Peyer's patch (tissue), 4 donors: ENCODE data around the gene ARL9. TPM values are rescaled to one million over a fixed set of nuclear protein-coding genes. Genes with fewer than 3 reads are reported as not detected.
"Not testable (repeated sequence)": the region's sequence is repeated elsewhere in the genome, so short reads cannot be mapped to it uniquely, and the experiment has no call there.

Experiments used
- DNase-seq, 3 donors: peaks; one replicate each; pipeline ENCODE4 v3.0.0-alpha.2; 2017 to 2019
- H3K27ac ChIP-seq, 4 donors: fragments of 200-600 bp; sonication (generic); one replicate each; pipeline ENCODE4 v1.5.1; 2016 to 2019
- H3K27me3 ChIP-seq, 2 donors: fragments of 200-600 bp; sonication (generic); one replicate each; pipeline ENCODE4 v1.5.1; 2019
- H3K36me3 ChIP-seq, 3 donors: fragments of 200-600 bp; sonication (generic); one replicate each; pipeline ENCODE4 v1.5.1; 2016 to 2019
- H3K4me1 ChIP-seq, 4 donors: fragments of 200-600 bp; sonication (generic); one replicate each; pipeline ENCODE4 v1.5.1; 2016 to 2019
- H3K4me3 ChIP-seq, 4 donors: fragments of 200-600 bp; sonication (generic); 1 replicate in 3 of 4; 2 replicates in 1 of 4; pipeline ENCODE4 v1.5.1; 2016 to 2019; ENCODE audit warnings: mild to moderate bottlenecking in 1 of 4
- H3K9me3 ChIP-seq, 4 donors: fragments of 200-600 bp; sonication (generic); one replicate each; pipeline ENCODE4 v1.5.1; 2016 to 2019; ENCODE audit warnings: mild to moderate bottlenecking in 1 of 4
- CTCF ChIP-seq, 6 experiments: fragments of 450-650 bp in 4 of 6; fragments of 200-600 bp in 2 of 6; sonication (generic) in 1 of 6; IDR thresholded peaks; one replicate each; pipeline ENCODE4 v1.5.1; 2017 to 2019; ENCODE audit warnings: antibody characterized with exemption in 6 of 6, mild to moderate bottlenecking in 3 of 6, moderate library complexity in 1 of 6
- POLR2A ChIP-seq, 2 donors: fragments of 450-650 bp; IDR thresholded peaks; one replicate each; pipeline ENCODE4 v1.5.1; 2017; ENCODE audit warnings: antibody characterized with exemption in 2 of 2, mild to moderate bottlenecking in 2 of 2, moderate library complexity in 2 of 2
- total RNA-seq, 4 donors: library from RNA; depleted of rRNA; stranded (reverse); fragments of >200 nt; gene quantifications; one replicate each; pipeline ENCODE4 v1.1.0, GENCODE V29; 2016

ARL9 gene
- total RNA-seq, 4 donors from 2014 or later = not detected

- H3K36me3 ChIP-seq = peaks cover 0 to 11% (median 0%) of the 10 kb centered on the region in 3 donors
- H3K27me3 ChIP-seq = no peaks in the 10 kb centered on the region
- TF ChIP-seq CTCF (IDR thresholded peaks at IDR 0.05) (no peak), POLR2A (IDR thresholded peaks at IDR 0.05) (no peak)
- H3K27ac ChIP-seq = peak overlapping the region in 1 of 4 donors; percentile 48
- DNase-seq = no peak
- peak overlapping the region in 2 of 4 donors; percentile 91 to 95 for H3K4me3 ChIP-seq
- peaks cover 0 to 29% (median 11%) of the 10 kb centered on the region in 4 donors for H3K4me1 ChIP-seq
- no peaks in the 10 kb centered on the region for H3K9me3 ChIP-seq
Observed at GRCh38 chr4:56465599-56466295, 39.8 kb upstream of the ARL9 start.

DNA sequence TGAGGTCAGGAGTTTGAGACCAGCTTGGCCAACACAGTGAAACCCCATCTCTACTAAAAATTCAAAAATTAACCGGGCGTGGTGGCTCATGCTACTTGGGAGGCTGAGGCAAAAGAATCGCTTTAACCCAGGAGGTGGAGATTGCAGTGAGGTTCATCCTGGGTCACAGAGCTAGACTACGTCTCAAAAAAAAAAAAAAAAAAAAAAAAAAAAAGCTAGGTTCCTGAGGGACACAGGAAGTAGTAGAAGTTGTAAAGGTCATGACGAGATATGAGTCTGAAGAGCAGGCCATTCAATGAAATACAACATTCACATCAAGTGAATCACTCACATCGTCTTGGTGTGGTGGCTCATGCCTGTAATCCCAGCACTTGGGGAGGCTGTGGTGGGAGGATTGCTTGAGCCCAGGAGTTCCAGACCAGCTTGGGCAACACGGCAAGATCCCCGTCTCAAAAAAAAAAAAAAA lies 39.3 kb upstream of the ARL9 start:
- peaks cover 0 to 11% (median 0%) of the 10 kb centered on the region in 3 donors for H3K36me3 ChIP-seq
- H3K4me1 ChIP-seq = peaks cover 0 to 29% (median 11%) of the 10 kb centered on the region in 4 donors
- not testable (repeated sequence) for H3K9me3 ChIP-seq, H3K27me3 ChIP-seq
- DNase-seq = peak in 1 of 3 donors; percentile 62
- peak overlapping the region; percentile 71 to 95 (median 87) for H3K4me3 ChIP-seq
- peak; percentile 72 to 76 for TF ChIP-seq POLR2A (IDR thresholded peaks at IDR 0.05)
- H3K27ac ChIP-seq = peak overlapping the region in 3 of 4 donors; percentile 82 to 90 (median 89)

DNA sequence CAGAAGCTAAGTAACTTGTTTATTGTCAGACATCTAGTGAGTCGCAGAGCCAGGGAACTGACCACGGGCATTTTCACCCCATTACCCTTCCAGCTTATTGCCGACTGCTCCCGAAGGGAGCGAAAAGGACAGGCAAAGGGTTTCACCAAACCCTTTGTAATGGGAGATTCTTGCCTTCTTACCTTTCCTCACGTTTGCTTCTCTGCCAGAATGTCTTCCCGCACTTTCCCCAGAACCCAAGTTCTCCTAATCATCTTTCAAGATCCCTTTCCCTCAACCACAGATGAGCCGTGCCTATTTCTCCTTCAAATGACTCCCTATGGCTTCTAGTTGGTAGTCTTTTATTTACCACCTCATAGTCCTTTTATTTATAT lies 38.7 kb upstream of the ARL9 start:
- Histone ChIP-seq H3K27me3 (no peaks in the 10 kb centered on the region), H3K4me3 (peak overlapping the region; percentile 71 to 95 (median 87)), H3K4me1 (peaks cover 0 to 29% (median 11%) of the 10 kb centered on the region in 4 donors), H3K27ac (peak overlapping the region; percentile 82 to 91 (median 90)), H3K9me3 (no peaks in the 10 kb centered on the region), H3K36me3 (peaks cover 0 to 17% (median 0%) of the 10 kb centered on the region in 3 donors)
- TF ChIP-seq POLR2A (IDR thresholded peaks at IDR 0.05) (no peak), CTCF (IDR thresholded peaks at IDR 0.05) (no peak)
- no peak for DNase-seq

GRCh38 chr4:56467284-56468096 lies 38.1 kb upstream of the ARL9 start, which contains the start of gene SRP72:
Gene SRP72, plus strand, starts transcription at chr4:56467617. Its CDS starts 19 bp downstream, at chr4:56467636.
- peak within 1 kb of the TSS; percentile 82 to 91 (median 90) for H3K27ac ChIP-seq

DNA sequence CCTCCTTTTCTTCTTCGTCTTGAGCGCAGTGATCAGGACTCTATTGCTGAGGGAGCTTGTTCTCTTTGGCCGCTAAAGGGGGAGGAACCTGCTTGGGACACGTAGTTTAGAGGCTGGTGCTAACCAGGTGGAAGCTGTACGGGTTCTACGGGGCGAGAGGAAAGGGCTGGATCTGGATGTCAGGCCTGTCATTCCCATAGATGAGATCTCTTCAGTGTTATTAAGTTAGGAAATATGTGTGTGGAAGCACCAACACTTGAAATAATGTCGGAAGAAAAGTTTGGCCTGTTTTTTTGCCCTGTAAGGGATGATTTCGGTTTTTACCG lies 37.5 kb upstream of the ARL9 start:
- Histone ChIP-seq H3K36me3 (peaks cover 0 to 29% (median 0%) of the 10 kb centered on the region in 3 donors), H3K27me3 (no peaks in the 10 kb centered on the region), H3K27ac (peak overlapping the region; percentile 82 to 91 (median 90)), H3K4me1 (peaks cover 0 to 29% (median 11%) of the 10 kb centered on the region in 4 donors), H3K4me3 (peak overlapping the region; percentile 71 to 95 (median 87)), H3K9me3 (no peaks in the 10 kb centered on the region)
- peak in 2 of 3 donors; percentile 29 to 62 for DNase-seq
- no peak for TF ChIP-seq CTCF (IDR thresholded peaks at IDR 0.05)
- no peak for TF ChIP-seq POLR2A (IDR thresholded peaks at IDR 0.05)

More at GRCh38 chr4:56467284-56468096, 38.1 kb upstream of the ARL9 start, which contains the start of gene SRP72:
- peaks cover 0 to 23% (median 0%) of the 10 kb centered on the region in 3 donors for H3K36me3 ChIP-seq
- H3K4me1 ChIP-seq = peaks cover 0 to 29% (median 11%) of the 10 kb centered on the region in 4 donors
- TF ChIP-seq CTCF (IDR thresholded peaks at IDR 0.05) (no peak), POLR2A (IDR thresholded peaks at IDR 0.05) (peak; percentile 79 to 91)
- H3K9me3 ChIP-seq = no peaks in the 10 kb centered on the region
- H3K4me3 ChIP-seq = peak within 1 kb of the TSS; percentile 71 to 95 (median 87)
- no peaks in the 10 kb centered on the region for H3K27me3 ChIP-seq
- peak; percentile 90 to 95 (median 90) for DNase-seq
